ENCODE data around the gene DNM1L. TPM values are rescaled to one million over a fixed set of nuclear protein-coding genes. Genes with fewer than 3 reads are reported as not detected.
A peak's percentile ranks its signal among the peaks of the same experiment; 100 is the strongest.

The DNM1L gene
- total RNA-seq, 3 donors from 2014 or later (not counting 1 experiment from before 2014, with no cell fraction given), result 69.2 to 84.9 (median 81.0) TPM

GRCh38 chr12:32669584-32669983 is 9.5 kb upstream of the DNM1L start:
- Histone ChIP-seq H3K36me3 (ENCODE audit: control insufficient read depth, insufficient read depth, low read length) (no peaks in the 10 kb centered on the region), H3K27me3 (ENCODE audit: control insufficient read depth, insufficient read depth, low read length) (no peaks in the 10 kb centered on the region), H3K4me1 (ENCODE audit: control insufficient read depth, insufficient read depth, low read length) (no peaks in the 10 kb centered on the region), H3K9me3 (ENCODE audit: control insufficient read depth, insufficient read depth, low read length) (no peaks in the 10 kb centered on the region), H3K4me3 (ENCODE audit: low read length) (no peak overlapping the region), H3K27ac (ENCODE audit: low read length) (no peak overlapping the region)
- no peak for TF ChIP-seq CTCF (IDR thresholded peaks at IDR 0.05)
- ATAC-seq, result no peak
- intact Hi-C loops (cut with micrococcal nuclease), result no loop called here
- no peaks in the 10 kb centered on the region for H3K4me1 Mint-ChIP-seq
- no peaks in the 10 kb centered on the region for H3K36me3 Mint-ChIP-seq
- peaks cover 0 to 4% of the 10 kb centered on the region in 2 donors for H3K27me3 Mint-ChIP-seq (ENCODE audit: low read depth in 2 of 2)
- no peak overlapping the region for H3K27ac Mint-ChIP-seq
- H3K9me3 Mint-ChIP-seq, result no peaks in the 10 kb centered on the region
- 100% methylated on average over 1 of the region's 1 CpG for whole genome bisulfite sequencing (ENCODE audit: insufficient coverage)
- no peak overlapping the region for H3K4me3 Mint-ChIP-seq
- DNase-seq, result no peak

GRCh38 chr12:32671930-32672780 is 6.9 kb upstream of the DNM1L start:
- DNase-seq, result peak in 1 of 2 donors; percentile 46

GRCh38 chr12:32679920-32680237 is 778 bp downstream of the DNM1L start:
- H3K4me3 ChIP-seq (ENCODE audit: low read length), result peak overlapping the region; percentile 51
- no peak for ATAC-seq
- 1% methylated on average over 14 of the region's 14 CpGs for WGBS (ENCODE audit: insufficient coverage)

More at GRCh38 chr12:32671930-32672780, 6.9 kb upstream of the DNM1L start:
- no peak overlapping the region for H3K4me3 ChIP-seq (ENCODE audit: low read length)
- H3K27me3 ChIP-seq (ENCODE audit: control insufficient read depth, insufficient read depth, low read length), result no peaks in the 10 kb centered on the region
- ATAC-seq, result peak in 1 of 3 donors; percentile 52
- H3K27ac ChIP-seq (ENCODE audit: low read length), result no peak overlapping the region
- no peaks in the 10 kb centered on the region for H3K9me3 Mint-ChIP-seq
- no peak overlapping the region for H3K27ac Mint-ChIP-seq
- H3K27me3 Mint-ChIP-seq (ENCODE audit: low read depth in 2 of 2), result peaks cover 0 to 4% of the 10 kb centered on the region in 2 donors
- no peak for TF ChIP-seq CTCF (IDR thresholded peaks at IDR 0.05)
- no peaks in the 10 kb centered on the region for H3K4me1 ChIP-seq (ENCODE audit: control insufficient read depth, insufficient read depth, low read length)
- no peak overlapping the region for H3K4me3 Mint-ChIP-seq
- WGBS (ENCODE audit: insufficient coverage), result 15% methylated on average over 4 of the region's 11 CpGs
- H3K36me3 Mint-ChIP-seq, result no peaks in the 10 kb centered on the region
- intact Hi-C loops (cut with micrococcal nuclease), result loop anchor here (1.0 to 5.0 kb wide), 2 partner anchors 217 to 305 kb away; no protein-coding TSS in a partner anchor
- no peaks in the 10 kb centered on the region for H3K4me1 Mint-ChIP-seq
- H3K36me3 ChIP-seq (ENCODE audit: control insufficient read depth, insufficient read depth, low read length), result no peaks in the 10 kb centered on the region
- H3K9me3 ChIP-seq (ENCODE audit: control insufficient read depth, insufficient read depth, low read length), result no peaks in the 10 kb centered on the region

More at GRCh38 chr12:32679920-32680237, 778 bp downstream of the DNM1L start:
- no peak for DNase-seq
- Mint-ChIP-seq H3K27ac (peak overlapping the region; percentile 85 to 92), H3K27me3 (ENCODE audit: low read depth in 2 of 2) (no peaks in the 10 kb centered on the region), H3K4me3 (peak overlapping the region; percentile 94), H3K4me1 (peaks cover 16 to 21% of the 10 kb centered on the region in 2 donors), H3K36me3 (no peaks in the 10 kb centered on the region), H3K9me3 (no peaks in the 10 kb centered on the region)
- no peaks in the 10 kb centered on the region for H3K36me3 ChIP-seq (ENCODE audit: control insufficient read depth, insufficient read depth, low read length)
- intact Hi-C loops (cut with micrococcal nuclease), result loop anchor here (1.0 kb wide), 2 partner anchors 75 to 1342 kb away; partner anchors contain the start of genes ALG10 and YARS2
- no peaks in the 10 kb centered on the region for H3K9me3 ChIP-seq (ENCODE audit: control insufficient read depth, insufficient read depth, low read length)
- peaks cover 6% of the 10 kb centered on the region for H3K4me1 ChIP-seq (ENCODE audit: control insufficient read depth, insufficient read depth, low read length)
- H3K27ac ChIP-seq (ENCODE audit: low read length), result peak overlapping the region; percentile 70
- H3K27me3 ChIP-seq (ENCODE audit: control insufficient read depth, insufficient read depth, low read length), result no peaks in the 10 kb centered on the region
- no peak for TF ChIP-seq CTCF (IDR thresholded peaks at IDR 0.05)

Measured in natural killer cell (primary cell).